Measurements from ENCODE around the gene UGT1A8.

DNA sequence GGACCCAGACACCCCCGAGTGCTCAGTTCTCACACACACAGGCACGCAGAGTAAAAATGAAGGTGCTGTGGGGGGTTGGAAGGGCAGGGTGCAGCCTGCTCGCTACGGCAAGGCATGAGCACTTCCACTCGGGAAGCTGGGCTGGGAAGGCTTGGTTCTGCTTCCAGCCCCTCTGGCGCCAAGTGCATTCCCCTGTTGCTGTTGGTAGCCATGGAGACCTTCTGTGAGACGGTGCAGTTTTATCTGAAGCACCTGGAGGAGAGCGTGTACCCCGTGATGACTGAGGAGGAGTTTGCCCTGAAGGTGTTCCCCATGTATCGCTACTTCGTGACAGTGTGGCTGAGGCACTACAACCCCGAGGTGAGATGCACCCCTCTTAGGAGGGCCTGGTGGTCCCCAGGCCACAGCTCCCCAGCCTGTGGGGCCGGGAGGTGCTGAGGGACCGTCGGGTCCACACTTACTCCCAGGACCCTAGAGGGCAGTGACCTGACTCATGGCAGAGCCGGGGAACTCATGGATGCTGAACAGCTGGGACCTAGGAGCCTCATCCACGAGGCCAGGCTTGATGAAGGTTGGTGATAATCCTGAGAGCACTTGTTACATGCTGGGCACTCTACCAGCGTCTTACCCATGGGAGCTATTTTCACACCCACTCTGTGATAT lies 176.2 kb downstream of the UGT1A8 start:
- TF ChIP-seq CTCF (IDR thresholded peaks at IDR 0.05; ENCODE audit: low read depth, low read length) = no peak
- no peak for TF ChIP-seq EZH2phosphoT487 (IDR thresholded peaks at IDR 0.05; ENCODE audit: low read depth)

Data from OCI-LY3 (cell line).